ENCODE data around the gene RPS6KB1. TPM values are rescaled to one million over a fixed set of nuclear protein-coding genes. Genes with fewer than 3 reads are reported as not detected.

The RPS6KB1 gene
- total and polyA plus RNA-seq, 9 of the 15 experiments (the other 6 are each of a cell fraction or from before 2014, with no cell fraction given), result 8.8 to 60.7 (median 35.1) TPM

DNA sequence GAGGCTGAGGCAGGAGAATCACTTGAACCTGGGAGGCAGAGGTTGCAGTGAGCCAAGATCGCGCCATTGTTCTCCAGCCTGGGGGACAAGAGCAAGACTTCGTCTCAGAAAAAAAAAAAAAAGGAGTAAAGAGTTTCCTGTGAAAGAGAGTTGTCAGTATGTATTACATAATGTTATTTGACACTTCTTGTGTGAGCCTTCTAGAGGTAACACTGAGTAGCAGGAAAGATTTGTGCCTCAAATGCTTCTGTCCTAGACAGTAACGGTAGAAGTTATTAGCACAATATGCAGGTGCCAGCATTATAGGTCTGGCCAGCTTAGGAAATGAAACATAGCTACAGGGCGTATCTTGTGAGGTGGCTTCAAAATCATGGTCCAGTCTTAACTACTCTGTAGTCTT, 6.2 kb downstream of the RPS6KB1 start (continued):
- TF ChIP-seq NCOA2 (IDR thresholded peaks at IDR 0.05; ENCODE audit: partially characterized antibody in 2 of 2) (no peak), CTCF (IDR thresholded peaks at IDR 0.05 in 2 of 3, conservative IDR thresholded peaks at IDR 0.05 in 1 of 3; ENCODE audit: insufficient read depth in 2 of 3, low read depth in 1 of 3, low read length in 3 of 3) (peak; percentile 28 to 63 (median 51); a peak in 4 of 6 replicates), LARP7 (IDR thresholded peaks at IDR 0.05) (no peak), HNRNPL (IDR thresholded peaks at IDR 0.05; ENCODE audit: low read depth, low read length) (no peak), POLR2G (IDR thresholded peaks at IDR 0.05; ENCODE audit: low read depth, low read length) (no peak), CREBBP (IDR thresholded peaks at IDR 0.05; ENCODE audit: low read depth, low read length) (no peak)
- TF ChIP-seq, protein P1, sequence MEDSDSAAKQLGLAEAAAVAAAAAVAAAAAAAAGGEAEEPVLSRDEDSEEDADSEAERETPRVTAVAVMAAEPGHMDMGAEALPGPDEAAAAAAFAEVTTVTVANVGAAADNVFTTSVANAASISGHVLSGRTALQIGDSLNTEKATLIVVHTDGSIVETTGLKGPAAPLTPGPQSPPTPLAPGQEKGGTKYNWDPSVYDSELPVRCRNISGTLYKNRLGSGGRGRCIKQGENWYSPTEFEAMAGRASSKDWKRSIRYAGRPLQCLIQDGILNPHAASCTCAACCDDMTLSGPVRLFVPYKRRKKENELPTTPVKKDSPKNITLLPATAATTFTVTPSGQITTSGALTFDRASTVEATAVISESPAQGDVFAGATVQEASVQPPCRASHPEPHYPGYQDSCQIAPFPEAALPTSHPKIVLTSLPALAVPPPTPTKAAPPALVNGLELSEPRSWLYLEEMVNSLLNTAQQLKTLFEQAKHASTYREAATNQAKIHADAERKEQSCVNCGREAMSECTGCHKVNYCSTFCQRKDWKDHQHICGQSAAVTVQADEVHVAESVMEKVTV (CRISPR knock-in tag; IDR thresholded peaks at IDR 0.05), result no peak

DNA sequence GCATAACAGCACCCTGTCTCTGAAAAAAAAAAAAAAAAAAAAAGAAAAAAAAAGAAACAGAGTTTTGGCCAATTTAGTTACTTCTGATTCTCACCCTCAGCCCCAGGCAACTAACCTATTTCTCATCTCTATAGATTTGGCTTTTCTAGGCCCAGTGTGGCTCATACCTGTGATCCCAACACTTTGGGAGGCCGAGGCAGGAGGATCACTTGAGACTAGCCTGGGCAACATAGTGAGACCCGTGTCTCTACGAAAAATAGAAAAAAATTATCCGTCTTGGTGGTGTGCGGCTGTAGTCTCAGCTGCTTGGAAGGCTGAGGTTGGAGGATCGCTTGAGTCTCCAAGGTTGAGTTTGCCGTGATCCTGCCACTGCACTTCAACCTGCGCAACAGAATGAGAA, 8.7 kb downstream of the RPS6KB1 start:
- ChIA-PET CTCF (ENCODE audit: low intra/inter-chr PET ratio) (no interaction called here), POLR2A (interaction anchor here (2.5 kb wide), 1 partner anchor 8 kb away, joined by 9 read pairs; the partner anchor contains the start of genes RPS6KB1 and TUBD1)
- DNase-seq (ENCODE audit: extremely low read depth in 1 of 4, low spot score in 3 of 4) (no peak), ATAC-seq (no peak), FAIRE-seq (no peak)
- no peak overlapping the region for H3K4me3 ChIP-seq
- no peak overlapping the region for H2AFZ ChIP-seq (ENCODE audit: low read depth, low read length)
- in situ Hi-C loops (cut with MboI) (no loop called here), intact Hi-C loops (cut with micrococcal nuclease) (no loop called here)
- H3K9me3 ChIP-seq (replicated peaks; ENCODE audit: control insufficient read depth, insufficient read depth, low read depth, low read length), result no peaks in the 10 kb centered on the region
- H4K20me1 ChIP-seq (replicated peaks; ENCODE audit: control insufficient read depth, insufficient read depth, low read length), result no peaks in the 10 kb centered on the region
- H3K9ac ChIP-seq (ENCODE audit: insufficient read depth in 1 of 2, low read depth in 2 of 2, low read length in 2 of 2), result no peak overlapping the region
- BruUV-seq (replicated peaks), result no TSS peak
- H3K9me1 ChIP-seq (ENCODE audit: control insufficient read depth, insufficient read depth, low read length), result no peaks in the 10 kb centered on the region
- TF ChIP-seq ZNF121 (CRISPR knock-in tag; conservative IDR thresholded peaks at IDR 0.05), result peak; percentile 68
- TF ChIP-seq ZBTB11 (CRISPR knock-in tag; IDR thresholded peaks at IDR 0.05), result peak in 1 of 3 experiments; percentile 74; a peak in 2 of 6 replicates
- no peak for TF ChIP-seq DACH1 (IDR thresholded peaks at IDR 0.05; ENCODE audit: partially characterized antibody)
- peaks cover 2 to 7% of the 10 kb centered on the region in 2 experiments; a peak in 4 of 5 replicates for H3K4me1 ChIP-seq (replicated peaks in 1 of 2; ENCODE audit: control insufficient read depth in 2 of 2, insufficient read depth in 2 of 2, low read length in 2 of 2)
- H3K79me2 ChIP-seq (ENCODE audit: control insufficient read depth, insufficient read depth, low read length), result peaks cover 91% of the 10 kb centered on the region
- no peak overlapping the region for H3K27ac ChIP-seq (ENCODE audit: extremely low read depth, low read depth, low read length)
- H3K27me3 ChIP-seq (ENCODE audit: control insufficient read depth in 2 of 2, insufficient read depth in 2 of 2, low read length in 2 of 2), result no peaks in the 10 kb centered on the region
- H3K4me2 ChIP-seq (ENCODE audit: insufficient read depth, low read length), result no peak overlapping the region
- peaks cover 31% of the 10 kb centered on the region; the same call in 1 of the 3 replicates for H3K36me3 ChIP-seq (ENCODE audit: control insufficient read depth, insufficient read depth, low read length)
- WGBS (ENCODE audit: insufficient coverage, low coverage, missing lambda C conversion rate), result 98% methylated on average over 8 of the region's 8 CpGs
